Measurements from ENCODE around the gene NPNT.

NPNT gene

DNA sequence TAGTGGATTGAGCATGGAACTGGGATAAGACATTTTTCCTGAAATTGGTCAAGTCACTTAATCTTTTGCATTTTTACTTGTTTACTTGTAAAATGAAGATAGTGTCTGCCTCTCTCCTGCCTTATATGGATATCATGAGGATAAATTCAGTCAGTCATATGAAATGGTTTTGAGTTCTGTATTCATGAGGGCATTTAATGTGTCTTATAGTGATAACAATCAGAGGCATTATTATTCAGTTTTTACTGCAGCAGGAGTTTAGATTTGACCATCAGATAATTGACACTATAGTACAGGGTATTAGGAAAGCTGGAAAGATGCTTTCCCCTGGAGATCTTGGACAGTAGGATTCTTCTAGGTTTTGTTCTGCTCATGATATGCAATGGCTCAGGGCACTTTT, 26.0 kb downstream of the NPNT start:
- DNase-seq: no peak

DNA sequence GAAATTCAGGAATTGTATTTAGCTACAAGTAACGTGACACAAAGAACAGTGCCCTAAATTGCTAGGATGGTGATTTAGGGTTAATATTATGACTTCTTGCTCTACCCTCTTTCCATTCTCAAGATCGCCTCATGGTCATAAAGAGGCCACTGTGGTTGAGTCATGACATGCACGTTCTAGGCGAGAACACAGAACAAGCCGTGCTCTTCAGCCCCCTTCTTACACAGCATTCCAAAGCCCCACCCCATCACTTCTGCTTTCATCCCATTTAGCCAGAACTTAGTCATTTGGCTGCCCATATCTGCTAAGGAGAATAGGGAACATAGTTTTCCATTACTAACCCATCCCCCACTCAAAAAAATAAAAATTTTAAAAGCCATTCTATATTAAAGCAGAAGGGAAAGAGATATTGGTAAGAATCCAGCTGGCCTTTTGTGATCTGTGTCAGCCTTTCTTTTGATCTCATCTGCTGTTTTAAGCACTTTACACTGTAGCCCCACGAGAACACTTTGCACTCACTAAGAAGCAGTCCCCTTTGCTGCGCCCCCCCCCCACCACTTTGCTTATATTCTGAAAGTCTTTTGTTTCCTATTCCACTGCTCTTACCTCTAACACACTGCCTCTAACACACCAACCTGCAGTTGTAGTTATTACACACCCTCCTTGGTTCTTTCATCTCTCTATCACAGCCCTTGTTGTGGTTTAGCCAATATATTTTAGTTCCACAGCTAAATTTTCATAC, 28.4 kb downstream of the NPNT start:
- DNase-seq: no peak

DNA sequence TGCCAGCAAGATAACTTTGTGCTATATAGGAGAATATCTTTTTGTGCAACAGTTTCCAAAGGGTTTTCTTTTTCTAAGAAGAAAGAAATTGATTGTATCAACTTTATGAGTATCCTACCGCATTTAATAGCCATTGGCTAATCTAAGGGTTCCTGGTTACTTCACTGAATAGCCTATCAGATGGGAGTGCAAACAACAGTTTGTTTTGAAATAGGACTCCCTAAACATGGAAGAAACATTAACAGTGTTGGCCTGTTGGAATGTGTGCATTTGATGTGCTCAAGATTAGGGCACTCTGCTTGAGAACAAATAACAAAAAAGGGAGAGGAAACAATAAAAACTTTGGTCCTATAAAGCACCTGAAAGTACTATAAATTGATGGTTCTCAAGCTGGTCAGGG, 29.1 kb downstream of the NPNT start:
- no peak for DNase-seq

DNA sequence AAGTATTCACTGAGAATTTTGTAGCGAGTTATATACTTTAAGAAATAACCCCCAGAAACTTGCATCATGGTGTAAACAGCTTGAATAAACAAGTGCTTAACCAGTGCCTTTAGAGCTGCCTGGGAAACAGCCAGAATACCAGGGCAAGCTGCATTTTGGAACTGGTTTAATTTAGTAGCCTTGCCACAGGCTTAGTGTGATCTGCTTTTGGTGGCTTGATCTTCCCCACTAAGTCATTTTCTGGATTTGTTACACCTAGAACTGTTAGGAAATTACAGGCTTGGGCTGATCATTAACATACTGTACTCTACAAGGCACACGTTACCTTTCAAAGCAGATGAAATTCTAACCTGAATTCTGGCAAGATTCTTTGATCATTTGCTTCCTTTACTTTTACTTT, 35.4 kb downstream of the NPNT start:
- no peak for DNase-seq

DNA sequence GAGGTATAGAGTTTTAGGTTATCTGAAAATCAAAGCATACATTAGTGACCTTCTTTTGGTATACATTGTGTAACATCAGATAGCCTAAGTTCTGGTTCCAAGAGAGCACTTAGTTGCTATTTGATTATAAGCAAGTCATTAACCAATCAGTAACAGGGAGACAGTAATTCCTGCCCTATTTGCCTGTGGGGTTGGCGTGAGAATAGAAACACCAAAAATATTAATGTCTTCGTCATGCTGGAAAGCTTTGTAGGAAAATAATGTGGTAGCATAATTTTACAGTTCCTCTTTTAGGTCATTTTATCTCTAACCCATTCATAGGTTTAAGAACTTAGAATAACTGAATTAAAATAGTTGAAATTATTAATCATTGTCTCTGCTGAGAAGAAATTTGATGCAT, 37.8 kb downstream of the NPNT start:
- no peak for DNase-seq

DNA sequence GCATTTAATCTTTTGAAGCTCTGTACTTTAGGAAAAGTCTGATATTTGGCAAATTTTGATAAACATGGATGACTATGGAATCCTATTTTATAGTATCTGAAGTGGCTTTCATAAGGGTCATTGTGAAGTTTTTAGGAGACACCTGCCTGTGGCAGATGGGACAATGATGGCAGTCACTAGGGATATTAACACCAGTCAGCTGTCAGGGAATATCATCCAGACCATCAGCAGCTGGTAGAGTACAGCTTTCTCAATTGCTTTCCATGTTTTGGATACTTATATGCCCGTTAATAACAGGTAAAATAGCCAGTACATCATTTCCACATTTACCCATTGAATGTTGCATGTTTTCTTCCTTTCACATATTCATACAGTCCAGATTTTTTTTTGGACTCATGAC, 39.1 kb downstream of the NPNT start:
- DNase-seq: no peak

DNA sequence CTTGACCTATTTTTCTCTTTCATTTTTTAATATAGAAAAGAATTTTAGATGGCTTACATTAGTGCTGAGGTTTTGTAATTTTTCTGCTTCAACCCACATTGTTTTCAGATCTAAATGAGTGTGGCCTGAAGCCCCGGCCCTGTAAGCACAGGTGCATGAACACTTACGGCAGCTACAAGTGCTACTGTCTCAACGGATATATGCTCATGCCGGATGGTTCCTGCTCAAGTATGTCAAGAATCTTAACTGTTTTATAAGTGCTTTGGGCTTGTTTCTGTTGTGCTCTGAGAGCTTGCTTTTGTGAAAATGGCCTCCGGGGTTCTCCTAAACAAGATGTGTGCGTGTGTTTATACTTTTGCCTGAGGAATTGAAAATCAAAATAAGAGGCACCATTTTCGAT, 41.6 kb downstream of the NPNT start:
- DNase-seq: no peak

DNA sequence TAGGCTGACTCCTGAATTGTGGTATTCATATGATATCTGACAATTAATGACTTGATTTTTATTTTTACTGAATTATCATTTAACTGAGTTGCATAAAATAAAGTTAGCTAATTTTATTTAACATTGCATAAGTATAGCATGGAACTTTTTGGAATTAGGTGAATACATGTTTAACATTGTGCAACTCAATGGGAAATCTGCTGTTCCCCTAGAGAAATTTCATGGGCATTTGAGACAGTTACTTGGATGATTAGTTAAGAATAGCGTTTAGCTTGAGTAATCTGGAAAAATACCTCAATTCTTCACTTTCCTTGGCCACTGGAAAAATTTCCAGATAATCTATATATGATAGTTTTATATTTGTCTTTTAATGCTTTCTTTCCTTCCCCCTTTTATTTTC, 42.5 kb downstream of the NPNT start:
- no peak for DNase-seq

DNA sequence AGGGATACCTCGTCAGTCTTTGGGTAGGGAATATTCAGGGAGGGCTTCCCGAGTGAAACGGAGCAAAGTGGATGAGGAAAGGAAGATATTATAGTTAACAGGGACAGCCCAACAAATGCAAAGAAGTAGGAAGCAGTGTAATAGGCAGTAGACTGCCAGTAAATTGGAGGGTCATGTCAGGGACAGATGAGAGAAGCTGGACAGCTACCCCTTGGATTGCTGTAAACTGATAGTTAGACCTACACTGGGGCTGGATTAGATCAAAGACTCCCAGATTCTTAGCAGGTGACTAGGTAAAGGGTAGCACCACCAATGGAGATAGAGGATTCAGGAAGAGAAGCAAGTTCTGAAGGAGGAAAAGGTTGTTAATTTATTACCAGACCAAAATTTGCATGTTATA, 48.0 kb downstream of the NPNT start:
- no peak for DNase-seq

DNA sequence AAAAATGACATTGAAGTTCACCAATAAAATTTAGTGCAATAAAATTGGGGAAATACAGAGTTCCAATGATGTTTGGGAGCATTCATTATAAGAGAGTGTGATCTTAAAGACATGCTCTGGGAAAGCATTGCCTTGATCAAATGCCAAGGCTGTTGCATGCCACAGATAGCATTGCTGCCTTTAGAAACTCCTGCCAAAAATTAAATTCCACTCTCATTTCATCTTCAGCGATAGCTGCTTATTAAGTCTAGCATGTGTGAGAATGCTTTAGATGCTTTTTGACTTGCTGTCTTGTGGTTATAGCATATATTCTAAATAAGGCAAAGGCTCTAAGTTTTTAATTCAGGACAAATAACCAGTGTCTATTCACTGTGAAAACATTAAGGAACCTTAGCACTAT, 49.3 kb downstream of the NPNT start:
- no peak for DNase-seq

DNA sequence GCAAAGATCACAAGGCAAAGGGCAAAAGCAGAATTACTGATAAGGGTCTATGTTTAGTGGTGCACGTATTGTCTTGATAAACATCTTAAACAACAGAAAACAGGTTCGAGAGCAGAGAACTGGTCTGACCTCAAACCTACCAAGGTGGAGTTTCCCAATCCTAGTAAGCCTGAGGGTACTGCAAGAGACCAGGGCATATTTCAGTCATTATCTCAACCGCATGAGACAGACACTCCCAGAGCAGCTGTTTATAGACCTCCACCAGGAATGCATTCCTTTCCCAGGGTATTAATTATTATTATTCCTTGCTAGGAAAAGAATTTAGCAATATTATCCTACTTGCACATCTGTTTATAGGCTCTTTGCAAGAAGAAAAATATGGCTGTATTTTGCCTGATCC, 51.5 kb downstream of the NPNT start:
- DNase-seq: no peak

DNA sequence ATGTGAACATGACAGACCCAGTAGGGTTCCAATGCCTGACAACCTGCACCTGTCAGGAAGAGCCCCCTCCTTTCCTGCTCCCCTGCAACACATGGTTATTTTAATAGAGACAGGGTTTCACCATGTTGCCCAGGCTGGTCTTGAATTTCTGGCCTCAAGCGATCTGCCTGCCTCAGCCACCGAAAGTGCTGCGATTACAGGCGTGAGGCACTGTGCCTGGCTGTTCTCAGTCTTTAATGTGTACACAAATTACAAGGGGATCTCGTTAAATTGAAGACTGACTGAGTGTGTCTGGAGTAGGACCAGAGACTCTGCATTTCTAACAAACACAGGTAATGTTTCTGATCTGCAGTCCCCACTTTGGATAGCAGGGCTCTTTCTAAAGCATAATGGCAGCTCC, 55.4 kb downstream of the NPNT start:
- no peak for DNase-seq

DNA sequence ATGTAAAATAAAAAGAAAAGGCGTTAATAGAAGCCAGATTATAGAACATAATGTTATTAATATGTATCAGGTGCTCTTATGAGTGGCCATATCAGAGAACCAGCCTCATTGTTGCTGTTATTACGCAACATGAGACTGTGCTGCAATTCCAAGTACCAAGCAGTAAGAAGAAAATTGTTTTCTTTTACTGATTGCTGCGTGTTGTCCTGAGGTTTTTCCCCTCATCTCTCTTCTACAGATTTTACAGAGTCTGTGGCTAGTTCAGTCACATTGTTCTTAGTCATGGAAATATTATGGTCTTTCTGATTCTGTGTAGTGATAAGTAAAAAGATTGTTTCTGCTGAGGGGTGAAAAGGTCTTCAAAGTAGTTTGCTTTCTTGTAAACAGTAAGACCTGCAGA, 55.9 kb downstream of the NPNT start:
- no peak for DNase-seq

DNA sequence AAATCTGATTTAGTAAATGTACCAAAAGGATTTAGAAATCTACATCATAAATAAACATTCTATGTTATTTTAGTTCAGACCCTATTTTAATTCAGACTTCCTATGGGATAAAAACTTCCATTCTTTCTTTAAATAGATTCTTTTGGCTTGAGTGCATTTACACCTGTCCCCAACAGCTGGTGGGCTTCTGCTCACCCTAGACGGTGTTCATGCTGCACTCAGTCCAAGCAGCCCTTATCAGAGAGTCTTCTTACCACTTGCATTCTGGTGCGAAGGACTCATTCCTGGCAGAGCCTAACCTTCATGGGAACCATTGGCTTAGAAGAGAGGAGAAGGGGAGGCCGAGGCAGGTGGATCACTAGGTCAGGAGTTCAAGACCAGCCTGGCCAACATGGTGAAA, 57.3 kb downstream of the NPNT start:
- no peak for DNase-seq

DNA sequence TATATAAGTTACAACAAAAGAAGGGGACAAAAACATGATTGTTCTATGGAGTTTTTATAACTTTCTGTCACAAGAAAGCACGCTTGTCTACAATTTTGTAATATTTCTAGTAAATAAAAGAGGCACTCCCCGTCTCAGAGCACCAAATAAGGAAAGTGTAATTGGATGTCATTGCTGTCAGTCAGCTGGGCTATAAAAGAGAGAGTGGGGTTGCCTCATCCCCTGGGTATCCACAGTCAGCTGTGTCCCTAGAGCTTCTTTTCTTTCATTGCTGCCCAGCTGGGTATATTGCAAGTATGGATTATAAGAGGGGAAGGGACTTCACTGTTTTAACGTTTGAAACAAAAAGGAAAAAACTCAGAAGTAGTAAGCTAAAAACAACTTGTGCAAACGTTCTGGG, 61.3 kb downstream of the NPNT start:
- DNase-seq: no peak

DNA sequence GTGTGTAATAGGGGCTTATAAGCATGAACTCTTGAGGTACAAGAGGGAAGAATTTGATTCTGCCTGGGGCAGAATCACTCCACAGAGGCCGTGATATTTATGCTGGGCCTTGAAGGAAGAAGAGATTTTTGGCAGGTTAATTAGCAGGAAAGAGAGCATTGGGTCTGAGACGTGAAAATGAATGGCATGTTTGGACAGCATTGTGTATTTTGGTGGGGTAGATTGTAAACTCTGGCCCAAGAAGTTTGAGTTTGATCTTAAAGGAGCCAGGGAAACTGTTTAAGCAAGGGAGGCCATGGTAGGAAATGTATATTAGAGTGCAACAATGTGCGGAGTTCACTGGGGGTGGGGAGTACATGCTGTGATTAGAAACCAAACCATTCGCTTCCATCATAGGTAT, 62.4 kb downstream of the NPNT start:
- no peak for DNase-seq

DNA sequence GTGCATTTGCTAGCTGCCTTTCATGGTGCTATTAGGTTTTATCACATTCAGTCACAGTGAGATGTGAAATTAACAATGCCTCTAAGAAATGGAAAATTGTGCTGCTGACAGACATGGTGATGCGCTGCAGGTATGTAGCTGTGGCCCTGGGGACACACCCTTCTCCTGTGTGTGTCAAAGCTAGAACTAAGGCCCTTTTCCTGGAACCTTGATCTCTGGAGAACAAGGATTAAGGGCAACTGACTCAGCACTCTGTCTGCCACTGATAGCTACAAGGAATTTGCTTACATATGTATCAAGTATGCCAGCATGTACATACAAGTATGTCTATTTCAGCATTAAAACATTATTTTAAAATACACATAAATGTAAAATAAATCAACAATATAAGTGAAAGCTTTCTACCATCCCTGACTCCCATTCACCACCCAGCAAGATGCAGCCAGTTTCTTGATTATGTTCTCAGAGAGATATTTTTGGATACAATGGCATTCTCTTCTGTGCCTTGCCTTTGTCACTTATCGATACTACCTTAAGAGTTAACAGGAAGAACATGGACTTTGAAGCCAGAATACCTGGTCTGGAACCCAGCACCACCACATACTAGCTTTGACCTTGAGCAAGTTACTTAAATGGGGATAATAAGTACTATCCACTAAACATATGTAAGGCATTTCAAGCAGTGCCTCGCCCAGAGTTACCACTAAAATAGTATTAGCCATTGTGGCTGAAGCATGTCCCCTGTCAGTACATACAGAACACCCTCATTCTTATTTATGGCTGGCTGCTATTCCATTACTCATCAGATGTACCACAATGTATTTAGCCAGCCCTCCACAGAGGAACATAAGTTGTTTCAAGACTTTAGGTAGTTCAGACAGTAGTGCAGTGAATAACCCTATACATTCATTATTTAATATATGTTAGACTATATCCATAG, 68.5 kb downstream of the NPNT start:
- DNase-seq: no peak

DNA sequence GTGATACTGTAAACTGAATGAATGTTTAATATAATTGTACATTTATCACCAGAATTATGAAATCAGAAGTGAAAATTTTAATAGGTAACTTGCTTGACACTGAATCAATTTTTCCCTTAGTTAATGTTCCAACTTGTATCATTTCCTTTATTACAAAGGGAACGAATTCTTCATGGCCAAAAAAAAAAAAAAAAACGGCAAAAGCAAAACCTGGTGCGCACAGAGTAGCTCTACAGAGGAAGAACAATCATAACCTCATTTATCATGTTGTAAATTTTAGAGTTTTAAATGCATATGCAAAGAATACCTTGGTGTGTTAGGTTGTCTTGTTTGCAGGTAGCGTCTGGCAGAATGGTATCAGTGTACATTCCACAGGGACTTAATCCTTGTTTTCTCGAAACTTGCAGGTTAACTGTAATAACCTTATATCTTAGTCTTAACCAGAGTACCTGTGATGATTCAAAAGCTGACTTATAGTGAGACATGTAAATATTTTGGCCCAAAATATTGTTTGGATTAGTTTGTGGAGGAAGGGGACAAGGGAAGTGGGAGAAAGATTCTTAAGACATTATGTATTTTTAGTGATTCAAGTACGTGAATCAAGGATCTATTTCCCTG, 70.0 kb downstream of the NPNT start:
- no peak for DNase-seq

DNA sequence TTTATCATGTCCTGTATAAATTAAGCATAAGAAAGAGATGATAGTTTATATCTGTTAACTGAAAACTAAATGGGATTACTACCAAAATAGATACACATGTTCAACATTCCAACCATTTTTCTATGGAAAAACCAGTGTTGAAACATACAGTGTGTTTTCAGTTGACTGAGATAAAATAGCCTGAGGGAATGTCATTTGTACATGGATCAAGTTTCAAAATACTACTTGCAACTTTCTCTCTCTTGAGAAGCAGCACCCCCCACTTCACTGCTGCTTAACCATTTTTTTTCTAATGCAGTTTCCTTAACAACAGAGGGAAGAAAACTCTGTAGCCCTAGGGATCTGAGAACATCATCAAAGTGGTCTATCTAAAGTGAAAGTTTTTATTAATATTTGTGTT, 70.8 kb downstream of the NPNT start:
- no peak for DNase-seq

DNA sequence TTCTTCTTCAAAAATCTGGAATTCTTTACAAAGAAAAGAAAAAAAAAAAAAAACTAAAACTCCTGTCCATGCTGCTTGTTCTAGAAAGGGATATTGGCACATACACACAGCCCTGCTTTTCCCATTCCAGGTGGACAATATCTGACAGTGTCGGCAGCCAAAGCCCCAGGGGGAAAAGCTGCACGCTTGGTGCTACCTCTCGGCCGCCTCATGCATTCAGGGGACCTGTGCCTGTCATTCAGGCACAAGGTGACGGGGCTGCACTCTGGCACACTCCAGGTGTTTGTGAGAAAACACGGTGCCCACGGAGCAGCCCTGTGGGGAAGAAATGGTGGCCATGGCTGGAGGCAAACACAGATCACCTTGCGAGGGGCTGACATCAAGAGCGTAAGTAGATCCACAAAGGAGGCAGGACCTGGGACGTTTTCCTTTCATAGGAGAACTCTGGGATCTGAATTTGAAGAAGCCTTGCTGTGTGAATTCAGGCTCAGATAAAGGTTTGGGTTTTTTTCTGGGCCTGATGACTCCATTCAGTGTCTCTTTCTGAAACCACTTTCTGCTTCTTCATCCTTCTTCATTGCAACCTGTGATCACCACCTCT, 71.9 kb downstream of the NPNT start:
- DNase-seq: no peak

DNA sequence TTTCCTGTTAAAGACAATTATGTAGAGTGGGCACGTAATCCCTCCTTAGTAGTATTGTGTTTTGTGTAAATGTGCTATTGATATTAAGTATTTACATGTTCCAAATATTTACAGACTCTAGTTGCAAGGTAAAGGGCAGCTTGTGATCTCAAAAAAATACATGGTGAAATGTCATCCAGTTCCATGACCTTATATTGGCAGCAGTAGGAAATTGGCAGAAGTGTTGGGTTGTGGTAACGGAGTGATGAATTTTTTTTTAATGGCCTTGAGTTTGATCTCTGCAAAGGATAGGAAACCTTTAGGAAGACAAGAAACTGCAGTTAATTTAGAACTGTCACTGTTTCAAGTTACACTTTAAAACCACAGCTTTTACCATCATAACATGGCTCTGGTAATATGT, 74.3 kb downstream of the NPNT start:
- DNase-seq: no peak

DNA sequence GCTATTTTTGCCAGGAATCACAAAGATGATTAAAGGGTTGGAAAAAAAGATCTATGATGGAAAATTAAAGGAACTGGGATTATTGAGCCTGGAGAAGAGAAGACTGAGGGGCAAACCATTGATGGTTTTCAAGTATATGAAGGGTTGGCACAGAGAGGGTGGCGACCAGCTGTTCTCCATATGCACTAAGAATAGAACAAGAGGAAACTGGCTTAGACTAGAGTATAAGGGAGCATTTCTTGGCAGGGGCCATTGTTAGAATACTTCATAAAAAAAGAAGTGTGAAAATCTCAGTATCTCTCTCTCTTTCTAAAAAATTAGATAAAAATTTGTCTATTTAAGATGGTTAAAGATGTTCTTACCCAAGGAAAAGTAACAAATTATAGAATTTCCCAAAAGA, 75.1 kb downstream of the NPNT start:
- DNase-seq: no peak

DNA sequence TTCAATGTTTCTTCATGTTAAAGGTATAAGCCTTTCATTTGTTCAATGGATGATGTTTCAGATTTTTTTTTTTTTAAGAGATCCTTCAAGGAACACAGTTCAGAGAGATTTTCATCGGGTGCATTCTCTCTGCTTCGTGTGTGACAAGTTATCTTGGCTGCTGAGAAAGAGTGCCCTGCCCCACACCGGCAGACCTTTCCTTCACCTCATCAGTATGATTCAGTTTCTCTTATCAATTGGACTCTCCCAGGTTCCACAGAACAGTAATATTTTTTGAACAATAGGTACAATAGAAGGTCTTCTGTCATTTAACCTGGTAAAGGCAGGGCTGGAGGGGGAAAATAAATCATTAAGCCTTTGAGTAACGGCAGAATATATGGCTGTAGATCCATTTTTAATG, 75.8 kb downstream of the NPNT start:
- no peak for DNase-seq
